Neural cell (in vitro differentiated cells): ENCODE results near the gene MIOS. TPM values are rescaled to one million over a fixed set of nuclear protein-coding genes. Genes with fewer than 3 reads are reported as not detected.

Experiments
- H2AFZ ChIP-seq: fragments of 200-600, 300-800 bp; sonication (generic), shearing (Covaris generic); 2 replicates; pipeline ENCODE4 v1.6.0; 2014; ENCODE audit warnings: low read depth, mild to moderate bottlenecking, antibody characterized with exemption, low read length, moderate library complexity
- H3F3A ChIP-seq: fragments of 200-600 bp; shearing (Covaris generic); 2 replicates; pipeline ENCODE4 v1.6.1; 2016; ENCODE audit warnings: mild to moderate bottlenecking, moderate library complexity, mixed read lengths, antibody characterized with exemption, low read length; ENCODE audit not compliant: insufficient read depth, poor library complexity, severe bottlenecking
- H3K27ac ChIP-seq: fragments of 200-600, 300-800 bp; sonication (generic), shearing (Covaris generic); 2 replicates; pipeline ENCODE4 v1.5.1; 2014; ENCODE audit warnings: mild to moderate bottlenecking, low read length, moderate library complexity
- H3K27me3 ChIP-seq: fragments of 300-800, 200-600 bp; sonication (generic), shearing (Covaris generic); 2 replicates; pipeline ENCODE4 v1.6.0; 2014; ENCODE audit warnings: mild to moderate bottlenecking, low read depth, low read length, moderate library complexity; ENCODE audit not compliant: insufficient read depth
- H3K36me3 ChIP-seq: fragments of 300-800, 200-600 bp; sonication (generic), shearing (Covaris generic); 2 replicates; pipeline ENCODE4 v1.5.1; 2014; ENCODE audit warnings: mild to moderate bottlenecking, antibody characterized with exemption, low read length, moderate library complexity; ENCODE audit not compliant: insufficient read depth
- H3K4me2 ChIP-seq: fragments of 300-800, 200-600 bp; sonication (generic), shearing (Covaris generic); 2 replicates; pipeline ENCODE4 v1.6.0; 2014; ENCODE audit warnings: mild to moderate bottlenecking, low read length
- H3K4me3 ChIP-seq: fragments of 300-800, 200-600 bp; sonication (generic), shearing (Covaris generic); 2 replicates; pipeline ENCODE4 v1.5.1; 2014; ENCODE audit warnings: mild to moderate bottlenecking, low read length, moderate library complexity
- H3K79me2 ChIP-seq: fragments of 200-600 bp; shearing (Covaris generic); replicated peaks from 2 replicates; pipeline ENCODE4 v1.6.0; 2014; ENCODE audit warnings: mild to moderate bottlenecking, low read length, moderate library complexity; ENCODE audit not compliant: insufficient read depth
- H3K9ac ChIP-seq: fragments of 300-800, 200-600 bp; sonication (generic), shearing (Covaris generic); 2 replicates; pipeline ENCODE4 v1.6.1; 2016; ENCODE audit warnings: mild to moderate bottlenecking, low read length, mixed read lengths
- H3K9me2 ChIP-seq: fragments of 200-600 bp; shearing (Covaris generic); 2 replicates; pipeline ENCODE4 v1.6.1; 2016; ENCODE audit warnings: mild to moderate bottlenecking, low read length, mixed read lengths; ENCODE audit not compliant: insufficient read depth
- H3K9me3 ChIP-seq: fragments of 200-600, 300-800 bp; sonication (generic), shearing (Covaris generic); 2 replicates; pipeline ENCODE4 v1.6.1; 2016; ENCODE audit warnings: mild to moderate bottlenecking, mixed run types, low read length, moderate library complexity, mixed read lengths
- H4K20me1 ChIP-seq: fragments of 200-600 bp; shearing (Covaris generic); 2 replicates; pipeline ENCODE4 v1.6.1; 2016; ENCODE audit warnings: mild to moderate bottlenecking, mixed run types; ENCODE audit not compliant: insufficient read depth
- CTCF ChIP-seq: fragments of 450-650 bp; IDR thresholded peaks from 2 replicates; pipeline ENCODE4 v1.5.1; 2014; ENCODE audit warnings: antibody characterized with exemption, mild to moderate bottlenecking, moderate library complexity; ENCODE audit not compliant: poor library complexity, severe bottlenecking
- EP300 ChIP-seq: fragments of 450-650 bp; conservative IDR thresholded peaks from 2 replicates; pipeline ENCODE4 v1.6.1; 2014; ENCODE audit warnings: antibody characterized with exemption, mild to moderate bottlenecking, moderate library complexity; ENCODE audit not compliant: poor library complexity, severe bottlenecking
- EZH2 ChIP-seq: fragments of 200-600, 300-800 bp; shearing (Covaris generic), sonication (generic); IDR thresholded peaks from 2 replicates; pipeline ENCODE4 v1.6.1; 2014; ENCODE audit warnings: antibody characterized with exemption, low read length, borderline replicate concordance, mild to moderate bottlenecking; ENCODE audit not compliant: insufficient read depth, poor library complexity, severe bottlenecking
- MXI1 ChIP-seq: fragments of 450-650 bp; conservative IDR thresholded peaks from 2 replicates; pipeline ENCODE4 v1.6.1; 2014; ENCODE audit warnings: antibody characterized with exemption, mild to moderate bottlenecking; ENCODE audit not compliant: poor library complexity, severe bottlenecking
- POLR2AphosphoS5 ChIP-seq: IDR thresholded peaks from 2 replicates; pipeline ENCODE4 v1.6.1; 2012
- RAD21 ChIP-seq: fragments of 450-650 bp; conservative IDR thresholded peaks from 2 replicates; pipeline ENCODE4 v1.6.1; 2014; ENCODE audit warnings: antibody characterized with exemption, mild to moderate bottlenecking, moderate library complexity
- REST ChIP-seq: IDR thresholded peaks from 2 replicates; pipeline ENCODE4 v1.6.1; 2012; ENCODE audit warnings: borderline replicate concordance
- SMC3 ChIP-seq: fragments of 450-650 bp; conservative IDR thresholded peaks from 2 replicates; pipeline ENCODE4 v1.6.1; 2014; ENCODE audit warnings: antibody characterized with exemption, mild to moderate bottlenecking, moderate library complexity; ENCODE audit not compliant: poor library complexity
- TAF1 ChIP-seq: IDR thresholded peaks from 2 replicates; pipeline ENCODE4 v1.6.1; 2012; ENCODE audit warnings: low read depth
- polyA plus RNA-seq: library from polyadenylated mRNA; depleted of rRNA; stranded (reverse); fragments of >200 nt; gene quantifications from 2 replicates; pipeline ENCODE4 v1.2.3, GENCODE V29; 2014

Gene MIOS
- polyA plus RNA-seq, 1 donor from 2014 or later = 52.2 TPM

- Histone ChIP-seq H3F3A (no peaks in the 10 kb centered on the region), H3K79me2 (no peaks in the 10 kb centered on the region), H3K9me3 (no peaks in the 10 kb centered on the region), H3K4me2 (no peak overlapping the region), H3K36me3 (no peaks in the 10 kb centered on the region), H3K4me3 (no peak overlapping the region), H3K9me2 (no peaks in the 10 kb centered on the region), H3K27me3 (no peaks in the 10 kb centered on the region), H2AFZ (no peak overlapping the region), H3K9ac (no peak overlapping the region), H3K27ac (no peak overlapping the region), H4K20me1 (no peaks in the 10 kb centered on the region)
- TF ChIP-seq REST = no peak
- no peak for TF ChIP-seq CTCF
- no peak for TF ChIP-seq EZH2
- no peak for TF ChIP-seq POLR2AphosphoS5
- no peak for TF ChIP-seq EP300
- no peak for TF ChIP-seq TAF1
- TF ChIP-seq MXI1 = no peak
- TF ChIP-seq RAD21 = no peak
- TF ChIP-seq SMC3 = no peak
Observed at GRCh38 chr7:7550663-7551062, 16.0 kb upstream of the MIOS start.

GRCh38 chr7:7552199-7552598, 14.5 kb upstream of the MIOS start:
- no peak overlapping the region for H3K27ac ChIP-seq

More at GRCh38 chr7:7552199-7552598, 14.5 kb upstream of the MIOS start:
- H3K9ac ChIP-seq = no peak overlapping the region
- H3K9me2 ChIP-seq = no peaks in the 10 kb centered on the region
- H3K36me3 ChIP-seq = no peaks in the 10 kb centered on the region
- no peaks in the 10 kb centered on the region for H3K27me3 ChIP-seq
- H3K4me2 ChIP-seq = no peak overlapping the region
- H3K4me3 ChIP-seq = no peak overlapping the region
- H2AFZ ChIP-seq = no peak overlapping the region
- no peaks in the 10 kb centered on the region for H4K20me1 ChIP-seq
- no peak for TF ChIP-seq TAF1
- TF ChIP-seq SMC3 = no peak
- no peak for TF ChIP-seq MXI1
- no peak for TF ChIP-seq CTCF
- TF ChIP-seq POLR2AphosphoS5 = no peak
- TF ChIP-seq RAD21 = no peak
- TF ChIP-seq EP300 = no peak
- TF ChIP-seq REST = no peak
- TF ChIP-seq EZH2 = no peak
- H3F3A ChIP-seq = no peaks in the 10 kb centered on the region
- H3K79me2 ChIP-seq = no peaks in the 10 kb centered on the region
- no peaks in the 10 kb centered on the region for H3K9me3 ChIP-seq
